Left renal cortex interstitium (tissue), 4 donors: Measurements from ENCODE around the gene POLR1H. TPM values are rescaled to one million over a fixed set of nuclear protein-coding genes. Genes with fewer than 3 reads are reported as not detected.

Experiments
- polyA plus RNA-seq, 4 donors: library from polyadenylated mRNA; unstranded; fragments of 120-200 nt; gene quantifications; one replicate each; pipeline ENCODE4 v1.2.1, GENCODE V29; 2013; ENCODE audit not compliant: insufficient read length in 4 of 4

POLR1H gene
- polyA plus RNA-seq, 4 donors = 32.7 to 45.6 (median 40.1) TPM

Other genes starting within 250 kb of the POLR1H start
- 10 to 100 TPM in 1 of 4 donors, 1 to 10 TPM in 2, under 1 TPM in 1; 0.59 to 10.2 (median 5.1) TPM for gene HLA-G, start 233.4 kb upstream of the POLR1H start, polyA plus RNA-seq
- gene HLA-A, start 118.7 kb upstream of the POLR1H start, polyA plus RNA-seq = 100 to 1,000 TPM; 162 to 262 (median 187) TPM
- 10 to 100 TPM; 59.8 to 66.7 (median 65.0) TPM for gene PPP1R11, start 5.9 kb downstream of the POLR1H start, polyA plus RNA-seq
- gene RNF39, start 14.5 kb downstream of the POLR1H start, polyA plus RNA-seq = 1 to 10 TPM; 1.2 to 1.8 (median 1.6) TPM
- under 1 TPM in 1 of 4 donors, not detected in 3; 0.21 TPM for gene TRIM31, start 51.8 kb downstream of the POLR1H start, polyA plus RNA-seq
- gene TRIM40, start 74.9 kb downstream of the POLR1H start, polyA plus RNA-seq = under 1 TPM in 1 of 4 donors, not detected in 3; 0.08 TPM
- 1 to 10 TPM in 1 of 4 donors, under 1 TPM in 3; 0.29 to 1.3 (median 0.37) TPM for gene TRIM10, start 99.9 kb downstream of the POLR1H start, polyA plus RNA-seq
- gene TRIM15, start 102.3 kb downstream of the POLR1H start, polyA plus RNA-seq = under 1 TPM; 0.10 to 0.62 (median 0.14) TPM
- 10 to 100 TPM; 33.3 to 42.3 (median 37.7) TPM for gene TRIM26, start 152.1 kb downstream of the POLR1H start, polyA plus RNA-seq